ENCODE measurements around the gene ESRRA. TPM values are rescaled to one million over a fixed set of nuclear protein-coding genes. Genes with fewer than 3 reads are reported as not detected.
A peak's percentile ranks its signal among the peaks of the same experiment; 100 is the strongest.

Gene ESRRA
- total and polyA plus RNA-seq, 10 of the 15 experiments (the other 5 are each of a cell fraction or from before 2014, with no cell fraction given), result 0.32 to 48.9 (median 12.6) TPM

GRCh38 chr11:64305691-64306562 lies 603 bp downstream of the ESRRA start (continued):
- no peak for TF ChIP-seq CHD1 (IDR thresholded peaks at IDR 0.05; ENCODE audit: low read depth, low read length)
- no peak for TF ChIP-seq ZNF217 (IDR thresholded peaks at IDR 0.05)
- no peak for TF ChIP-seq MAX (IDR thresholded peaks at IDR 0.05; ENCODE audit: low read depth, low read length)
- no peak for TF ChIP-seq BACH1 (IDR thresholded peaks at IDR 0.05; ENCODE audit: borderline replicate concordance)
- TF ChIP-seq CEBPB (IDR thresholded peaks at IDR 0.05; ENCODE audit: borderline replicate concordance in 1 of 2, low read depth in 2 of 2, low read length in 2 of 2), result no peak
- TF ChIP-seq NFYA (IDR thresholded peaks at IDR 0.05; ENCODE audit: borderline replicate concordance, low read depth, low read length), result no peak
- no peak for TF ChIP-seq RAD21 (IDR thresholded peaks at IDR 0.05; ENCODE audit: insufficient read depth, low read depth, low read length)
- TF ChIP-seq PAX5 (IDR thresholded peaks at IDR 0.05; ENCODE audit: borderline replicate concordance, low read depth, low read length), result 0 out of 2 replicates have a peak, but pooled peaks have one; percentile 17
- no peak for TF ChIP-seq MLLT1 (IDR thresholded peaks at IDR 0.05)
- no peak; the same call in 1 of the 2 replicates for TF ChIP-seq SMC3 (IDR thresholded peaks at IDR 0.05; ENCODE audit: borderline replicate concordance, low read length)
- TF ChIP-seq NFXL1 (IDR thresholded peaks at IDR 0.05; ENCODE audit: borderline replicate concordance), result no peak
- no peak for TF ChIP-seq ESRRA (IDR thresholded peaks at IDR 0.05; ENCODE audit: low read length)
- TF ChIP-seq EGR1 (IDR thresholded peaks at IDR 0.05; ENCODE audit: borderline replicate concordance in 1 of 2, low read depth in 2 of 2, low read length in 2 of 2), result peak in 1 of 2 experiments; percentile 61; a peak in 1 of 3 replicates
- no peak for TF ChIP-seq POLR2AphosphoS2 (IDR thresholded peaks at IDR 0.05; ENCODE audit: low read depth, low read length)
- no peak for TF ChIP-seq SREBF1 (IDR thresholded peaks at IDR 0.05; ENCODE audit: low read length)
- no peak for TF ChIP-seq EP300 (IDR thresholded peaks at IDR 0.05; ENCODE audit: borderline replicate concordance in 1 of 2, control insufficient read depth in 1 of 2, low read depth in 2 of 2, low read length in 2 of 2)
- TF ChIP-seq HCFC1 (IDR thresholded peaks at IDR 0.05; ENCODE audit: low read length), result peak; percentile 27; the same call in 1 of the 2 replicates
- no peak for TF ChIP-seq NFIC (IDR thresholded peaks at IDR 0.05; ENCODE audit: low read depth, low read length)
- TF ChIP-seq BCL11A (IDR thresholded peaks at IDR 0.05; ENCODE audit: low read depth, low read length), result no peak
- TF ChIP-seq ZBTB33 (IDR thresholded peaks at IDR 0.05), result no peak
- TF ChIP-seq ZBTB4 (CRISPR knock-in tag; IDR thresholded peaks at IDR 0.05), result no peak
